Upper lobe of left lung (tissue), 6 donors: ENCODE results near the gene CLEC16A. TPM values are rescaled to one million over a fixed set of nuclear protein-coding genes. Genes with fewer than 3 reads are reported as not detected.
A peak's percentile ranks its signal among the peaks of the same experiment; 100 is the strongest.

Experiments used
- ATAC-seq, 2 donors: fragments of 200-7000 bp; cut with Tn5 transposase; one replicate each; pipeline ENCODE4 v1.9.1; 2022; ENCODE audit warnings: mild to moderate bottlenecking in 2 of 2, moderate library complexity in 2 of 2; ENCODE audit not compliant: low FRiP score in 2 of 2
- DNase-seq, 2 donors: peaks; one replicate each; pipeline ENCODE4 v3.0.0-alpha.2; 2019 to 2020
- H3K27ac ChIP-seq, 4 donors: fragments of 200-600 bp; sonication (generic); one replicate each; pipeline ENCODE4 v1.5.1; 2016 to 2019
- H3K27me3 ChIP-seq, 4 donors: fragments of 200-600 bp; sonication (generic); one replicate each; pipeline ENCODE4 v1.5.1; 2017 to 2019
- H3K36me3 ChIP-seq, 4 donors: fragments of 200-600 bp; sonication (generic); one replicate each; pipeline ENCODE4 v1.5.1; 2016 to 2019
- H3K4me1 ChIP-seq, 4 donors: fragments of 200-600 bp; sonication (generic); one replicate each; pipeline ENCODE4 v1.5.1; 2018 to 2019
- H3K4me3 ChIP-seq, 4 donors: fragments of 200-600 bp; sonication (generic); one replicate each; pipeline ENCODE4 v1.5.1; 2017 to 2019; ENCODE audit warnings: mild to moderate bottlenecking in 2 of 4, moderate library complexity in 1 of 4
- H3K9me3 ChIP-seq, 4 donors: fragments of 200-600 bp; sonication (generic); one replicate each; pipeline ENCODE4 v1.5.1; 2018 to 2019
- EP300 ChIP-seq, 4 donors: sonication (generic); formaldehyde crosslinking; IDR thresholded peaks; one replicate each; pipeline ENCODE4 v1.5.1; 2017; ENCODE audit warnings: antibody characterized with exemption in 4 of 4, control low read depth in 2 of 4
- POLR2A ChIP-seq, 4 donors: fragments of 450-650 bp; IDR thresholded peaks; one replicate each; pipeline ENCODE4 v1.5.1; 2016 to 2017; ENCODE audit warnings: antibody characterized with exemption in 4 of 4, mild to moderate bottlenecking in 2 of 4
- POLR2AphosphoS5 ChIP-seq, 2 donors: sonication (generic); formaldehyde crosslinking; IDR thresholded peaks; one replicate each; pipeline ENCODE4 v1.5.1; 2017; ENCODE audit warnings: antibody characterized with exemption in 2 of 2
- WGBS, 2 donors: methylation state at CpG; one replicate each; pipeline ENCODE4 v1.1.5; 2017 to 2018; 5-methylcytosine and 5-hydroxymethylcytosine counted together
- total RNA-seq, 6 donors: library from RNA; depleted of rRNA in 4 of 6; stranded (reverse); fragments of >200 nt in 4 of 6; gene quantifications; one replicate each; pipeline versions ENCODE4 v1.1.0 to v1.2.1, GENCODE V29; 2016 to 2021
- TF ChIP-seq, protein P1 (sequence below), 6 experiments: fragments of 450-650 bp in 4 of 6; fragments of 200-600 bp in 2 of 6; sonication (generic) in 2 of 6; IDR thresholded peaks; one replicate each; pipeline ENCODE4 v1.5.1; 2016 to 2019; ENCODE audit warnings: antibody characterized with exemption in 6 of 6
- donor health status: DM: no; HTN: no; CAD: no; lungs with moderate emphysema.
- donor health status: DM: no; HTN: yes; CAD: no; lungs with severe emphysema.

Gene CLEC16A
- total RNA-seq, 6 donors from 2014 or later = 33.3 to 85.9 (median 46.4) TPM

- no peak for TF ChIP-seq EP300 (IDR thresholded peaks at IDR 0.05)
- TF ChIP-seq POLR2AphosphoS5 (IDR thresholded peaks at IDR 0.05) = no peak
- TF ChIP-seq POLR2A (IDR thresholded peaks at IDR 0.05) = no peak
- TF ChIP-seq, protein P1, sequence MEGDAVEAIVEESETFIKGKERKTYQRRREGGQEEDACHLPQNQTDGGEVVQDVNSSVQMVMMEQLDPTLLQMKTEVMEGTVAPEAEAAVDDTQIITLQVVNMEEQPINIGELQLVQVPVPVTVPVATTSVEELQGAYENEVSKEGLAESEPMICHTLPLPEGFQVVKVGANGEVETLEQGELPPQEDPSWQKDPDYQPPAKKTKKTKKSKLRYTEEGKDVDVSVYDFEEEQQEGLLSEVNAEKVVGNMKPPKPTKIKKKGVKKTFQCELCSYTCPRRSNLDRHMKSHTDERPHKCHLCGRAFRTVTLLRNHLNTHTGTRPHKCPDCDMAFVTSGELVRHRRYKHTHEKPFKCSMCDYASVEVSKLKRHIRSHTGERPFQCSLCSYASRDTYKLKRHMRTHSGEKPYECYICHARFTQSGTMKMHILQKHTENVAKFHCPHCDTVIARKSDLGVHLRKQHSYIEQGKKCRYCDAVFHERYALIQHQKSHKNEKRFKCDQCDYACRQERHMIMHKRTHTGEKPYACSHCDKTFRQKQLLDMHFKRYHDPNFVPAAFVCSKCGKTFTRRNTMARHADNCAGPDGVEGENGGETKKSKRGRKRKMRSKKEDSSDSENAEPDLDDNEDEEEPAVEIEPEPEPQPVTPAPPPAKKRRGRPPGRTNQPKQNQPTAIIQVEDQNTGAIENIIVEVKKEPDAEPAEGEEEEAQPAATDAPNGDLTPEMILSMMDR (IDR thresholded peaks at IDR 0.05) = no peak
- peaks cover 5 to 30% (median 14%) of the 10 kb centered on the region in 4 donors for H3K4me1 ChIP-seq
- no peak for DNase-seq
Measured at GRCh38 chr16:11051430-11051829, 107.1 kb downstream of the CLEC16A start.

GRCh38 chr16:11051879-11052808 lies 107.8 kb downstream of the CLEC16A start:
- H3K4me3 ChIP-seq = no peak overlapping the region
- DNase-seq (peak in 1 of 2 donors; percentile 43), ATAC-seq (no peak)
- H3K27ac ChIP-seq = no peak overlapping the region
- 64 to 77% methylated on average over 15 to 17 of the region's 17 CpGs for WGBS, 2 donors
- H3K4me1 ChIP-seq = peaks cover 5 to 30% (median 14%) of the 10 kb centered on the region in 4 donors
- no peaks in the 10 kb centered on the region for H3K9me3 ChIP-seq
- no peaks in the 10 kb centered on the region for H3K27me3 ChIP-seq
- H3K36me3 ChIP-seq = peaks cover 6 to 50% (median 15%) of the 10 kb centered on the region in 4 donors
- TF ChIP-seq POLR2AphosphoS5 (IDR thresholded peaks at IDR 0.05) = no peak
- no peak for TF ChIP-seq POLR2A (IDR thresholded peaks at IDR 0.05)
- TF ChIP-seq EP300 (IDR thresholded peaks at IDR 0.05) = peak in 1 of 4 donors; percentile 30
- TF ChIP-seq, protein P1 (IDR thresholded peaks at IDR 0.05) = no peak

More at GRCh38 chr16:11051430-11051829, 107.1 kb downstream of the CLEC16A start:
- 98 to 99% methylated on average over 11 of the region's 11 CpGs for WGBS, 2 donors
- no peak for ATAC-seq
- Histone ChIP-seq H3K9me3 (no peaks in the 10 kb centered on the region), H3K4me3 (no peak overlapping the region), H3K27me3 (no peaks in the 10 kb centered on the region), H3K27ac (no peak overlapping the region), H3K36me3 (peaks cover 6 to 52% (median 14%) of the 10 kb centered on the region in 4 donors)

GRCh38 chr16:11053916-11054460 lies 109.6 kb downstream of the CLEC16A start:
- Histone ChIP-seq H3K27ac (peak overlapping the region in 1 of 4 donors; percentile 11), H3K27me3 (no peaks in the 10 kb centered on the region), H3K4me3 (no peak overlapping the region), H3K9me3 (no peaks in the 10 kb centered on the region), H3K36me3 (peaks cover 0 to 41% (median 13%) of the 10 kb centered on the region in 4 donors), H3K4me1 (peaks cover 3 to 16% (median 11%) of the 10 kb centered on the region in 4 donors)
- no peak for ATAC-seq
- no peak for TF ChIP-seq EP300 (IDR thresholded peaks at IDR 0.05)
- TF ChIP-seq POLR2A (IDR thresholded peaks at IDR 0.05) = no peak
- TF ChIP-seq, protein P1 (IDR thresholded peaks at IDR 0.05) = no peak
- TF ChIP-seq POLR2AphosphoS5 (IDR thresholded peaks at IDR 0.05) = no peak
- no peak for DNase-seq
- 92 to 94% methylated on average over 6 of the region's 6 CpGs for WGBS, 2 donors

GRCh38 chr16:11056090-11056992 lies 112.0 kb downstream of the CLEC16A start:
- no peak for TF ChIP-seq POLR2A (IDR thresholded peaks at IDR 0.05)
- TF ChIP-seq, protein P1 (IDR thresholded peaks at IDR 0.05) = no peak
- TF ChIP-seq POLR2AphosphoS5 (IDR thresholded peaks at IDR 0.05) = no peak
- no peak for TF ChIP-seq EP300 (IDR thresholded peaks at IDR 0.05)
- Histone ChIP-seq H3K4me1 (peaks cover 0 to 11% (median 3%) of the 10 kb centered on the region in 4 donors), H3K27ac (no peak overlapping the region), H3K27me3 (no peaks in the 10 kb centered on the region), H3K9me3 (no peaks in the 10 kb centered on the region), H3K36me3 (peaks cover 0 to 47% (median 18%) of the 10 kb centered on the region in 4 donors), H3K4me3 (no peak overlapping the region)
- ATAC-seq (no peak), DNase-seq (no peak)
- WGBS, 2 donors = 72 to 80% methylated on average over 10 to 11 of the region's 11 CpGs
